H1 (cell line): ENCODE data around the gene TLR9. TPM values are rescaled to one million over a fixed set of nuclear protein-coding genes. Genes with fewer than 3 reads are reported as not detected.

Experiments
- CTCF ChIP-seq, 3 experiments: IDR thresholded peaks; 1 replicate in 2 of 3; 2 replicates in 1 of 3; pipeline versions ENCODE4 v1.5.1 to v1.6.1; 2011; ENCODE audit warnings: low read length in 3 of 3, mild to moderate bottlenecking in 3 of 3, inconsistent platforms in 2 of 3, low read depth in 1 of 3, moderate library complexity in 1 of 3; ENCODE audit not compliant: insufficient read depth in 1 of 3; ENCODE audit errors: control extremely low read depth in 1 of 3
- FOSL1 ChIP-seq: IDR thresholded peaks from 2 replicates; pipeline ENCODE4 v1.6.1; 2011; ENCODE audit warnings: mild to moderate bottlenecking, low read depth, low read length, moderate library complexity; ENCODE audit not compliant: insufficient read depth
- GABPA ChIP-seq: IDR thresholded peaks from 2 replicates; pipeline ENCODE4 v1.6.1; 2011; ENCODE audit warnings: mild to moderate bottlenecking, low read length, moderate library complexity, borderline replicate concordance; ENCODE audit not compliant: insufficient read depth
- TBP ChIP-seq: IDR thresholded peaks from 2 replicates; pipeline ENCODE4 v1.6.1; 2011; ENCODE audit warnings: low read depth, low read length, improper control_type of control experiment
- polyA plus RNA-seq, 7 experiments: library from polyadenylated mRNA; depleted of rRNA in 3 of 7; stranded (reverse) in 5 of 7; unstranded in 2 of 7; fragments of >200 nt in 5 of 7; fragments of 200-250 nt in 2 of 7; gene quantifications; 1 replicate in 5 of 7; 2 replicates in 1 of 7; 4 replicates in 1 of 7; pipeline versions ENCODE4 v1.2.1 to v1.2.3, GENCODE V29; 2011 to 2013; ENCODE audit warnings: missing spikeins in 2 of 7, mixed read lengths in 2 of 7
- total RNA-seq: library from RNA; stranded (reverse); fragmentation: NEBNext Ultra II Directional; extraction: Animal tissue kit (Norgen Biotek cat#: 25700); gene quantifications from 2 replicates; pipeline ENCODE4 v1.2.1, GENCODE V29; 2021

Gene TLR9
- total and polyA plus RNA-seq, 2 of the 8 experiments (the other 6 are each of a cell fraction or from before 2014, with no cell fraction given): 0.05 TPM; not detected in 1

DNA sequence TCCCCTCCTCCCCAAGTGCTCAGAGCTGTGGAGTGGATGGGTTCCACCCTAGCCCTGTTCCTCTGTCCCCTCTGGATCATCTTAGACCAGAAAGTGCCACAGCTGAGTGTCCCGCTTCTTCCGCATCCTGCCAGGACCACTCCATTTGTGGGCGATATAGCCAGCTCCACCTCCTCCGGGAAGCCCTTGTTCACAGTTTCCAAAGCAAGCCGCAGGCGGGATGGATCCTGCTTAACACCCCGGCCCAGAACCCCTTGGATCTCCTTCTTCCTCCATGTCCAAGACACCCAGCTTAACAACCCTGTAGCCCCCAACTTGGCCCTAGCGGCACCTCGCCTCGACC is 28.0 kb downstream of the TLR9 start (continued):
- no peak for TF ChIP-seq FOSL1
- no peak for TF ChIP-seq CTCF (IDR thresholded peaks at IDR 0.05; ENCODE audit: control extremely low read depth in 1 of 3, insufficient read depth in 1 of 3, low read depth in 1 of 3, low read length in 3 of 3)
- no peak for TF ChIP-seq TBP
- TF ChIP-seq GABPA: no peak
